ENCODE results near the gene IRX2. TPM values are rescaled to one million over a fixed set of nuclear protein-coding genes. Genes with fewer than 3 reads are reported as not detected.

Gene IRX2
- total RNA-seq, 1 donor from 2014 or later, result 0.20 TPM

GRCh38 chr5:2756211-2757152, 5.0 kb upstream of the IRX2 start:
- DNase-seq (ENCODE audit: low read depth in 2 of 2), result no peak

- DNase-seq (ENCODE audit: low read depth in 2 of 2), result no peak
Observed at GRCh38 chr5:2755681-2756171, 4.2 kb upstream of the IRX2 start.

GRCh38 chr5:2755076-2755680, 3.7 kb upstream of the IRX2 start:
- DNase-seq (ENCODE audit: low read depth in 2 of 2), result no peak

- no peak for DNase-seq (ENCODE audit: low read depth in 2 of 2)
Observed at GRCh38 chr5:2754581-2755075, 3.2 kb upstream of the IRX2 start.

GRCh38 chr5:2753452-2754420, 2.3 kb upstream of the IRX2 start:
- DNase-seq (ENCODE audit: low read depth in 2 of 2), result no peak

GRCh38 chr5:2752821-2753439, 1.5 kb upstream of the IRX2 start:
- no peak for DNase-seq (ENCODE audit: low read depth in 2 of 2)

- DNase-seq (ENCODE audit: low read depth in 2 of 2), result no peak
Observed at GRCh38 chr5:2752059-2752820, 763 bp upstream of the IRX2 start.

GRCh38 chr5:2750758-2751464, 566 bp downstream of the IRX2 start:
- peak in 1 of 2 donors; percentile 53 for DNase-seq (ENCODE audit: low read depth in 2 of 2)

GRCh38 chr5:2750026-2750757, 1.3 kb downstream of the IRX2 start:
- DNase-seq (ENCODE audit: low read depth in 2 of 2), result no peak

GRCh38 chr5:2749514-2750025, 1.9 kb downstream of the IRX2 start:
- no peak for DNase-seq (ENCODE audit: low read depth in 2 of 2)

GRCh38 chr5:2748861-2749513, 2.5 kb downstream of the IRX2 start:
- DNase-seq (ENCODE audit: low read depth in 2 of 2), result no peak

GRCh38 chr5:2748179-2748860, 3.2 kb downstream of the IRX2 start:
- no peak for DNase-seq (ENCODE audit: low read depth in 2 of 2)

GRCh38 chr5:2747363-2748162, 3.9 kb downstream of the IRX2 start:
- DNase-seq (ENCODE audit: low read depth in 2 of 2), result no peak

GRCh38 chr5:2746561-2747032, 4.9 kb downstream of the IRX2 start:
- no peak for DNase-seq (ENCODE audit: low read depth in 2 of 2)

GRCh38 chr5:2744485-2744884, 7.0 kb downstream of the IRX2 start:
- no peak for DNase-seq (ENCODE audit: low read depth in 2 of 2)

GRCh38 chr5:2742921-2743679, 8.4 kb downstream of the IRX2 start:
- DNase-seq (ENCODE audit: low read depth in 2 of 2), result no peak

Data from lung microvascular endothelial cell (primary cell).